Esophagus muscularis mucosa (tissue), 4 donors: ENCODE results near the gene LRRC8E. TPM values are rescaled to one million over a fixed set of nuclear protein-coding genes. Genes with fewer than 3 reads are reported as not detected.

ENCODE experiments used
- DNase-seq: peaks from one replicate; pipeline ENCODE4 v3.0.0-alpha.2; 2017; ENCODE audit errors: extremely low spot score
- H3K27ac ChIP-seq, 4 donors: fragments of 200-600 bp; sonication (generic); replicated peaks in 1 of 4; 1 replicate in 3 of 4; 2 replicates in 1 of 4; pipeline ENCODE4 v1.5.1; 2016 to 2019; ENCODE audit warnings: mild to moderate bottlenecking in 1 of 4
- H3K27me3 ChIP-seq, 4 donors: fragments of 200-600 bp; sonication (generic); one replicate each; pipeline versions ENCODE4 v1.5.1 to v1.6.0; 2016 to 2019
- H3K36me3 ChIP-seq, 4 donors: fragments of 200-600 bp; sonication (generic); one replicate each; pipeline ENCODE4 v1.5.1; 2016 to 2019
- H3K4me1 ChIP-seq, 4 donors: fragments of 200-600 bp; sonication (generic); one replicate each; pipeline ENCODE4 v1.5.1; 2016 to 2019
- H3K4me3 ChIP-seq, 4 donors: fragments of 200-600 bp; sonication (generic); 1 replicate in 2 of 4; 2 replicates in 2 of 4; pipeline ENCODE4 v1.5.1; 2016 to 2019; ENCODE audit warnings: mild to moderate bottlenecking in 4 of 4, moderate library complexity in 1 of 4
- H3K9me3 ChIP-seq, 4 donors: fragments of 200-600 bp; sonication (generic); 1 replicate in 3 of 4; 2 replicates in 1 of 4; pipeline ENCODE4 v1.5.1; 2016 to 2019
- CTCF ChIP-seq, 3 experiments: fragments of 200-600 bp in 2 of 3; fragments of 450-650 bp in 1 of 3; sonication (generic) in 2 of 3; IDR thresholded peaks; one replicate each; pipeline ENCODE4 v1.5.1; 2017 to 2019; ENCODE audit warnings: antibody characterized with exemption in 3 of 3, mild to moderate bottlenecking in 2 of 3, moderate library complexity in 1 of 3
- EP300 ChIP-seq: sonication (generic); formaldehyde crosslinking; IDR thresholded peaks from one replicate; pipeline ENCODE4 v1.6.1; 2017; ENCODE audit warnings: antibody characterized with exemption
- POLR2A ChIP-seq: fragments of 450-650 bp; IDR thresholded peaks from one replicate; pipeline ENCODE4 v1.6.1; 2017; ENCODE audit warnings: antibody characterized with exemption, moderate library complexity, mild to moderate bottlenecking, low read depth
- POLR2AphosphoS5 ChIP-seq, 2 donors: sonication (generic); formaldehyde crosslinking; IDR thresholded peaks; one replicate each; pipeline ENCODE4 v1.6.1; 2017; ENCODE audit warnings: antibody characterized with exemption in 2 of 2
- WGBS: methylation state at CpG from one replicate; pipeline ENCODE4 v1.1.5; 2018; 5-methylcytosine and 5-hydroxymethylcytosine counted together
- intact Hi-C: fragments of 100-400 bp; cut with DNase I; formaldehyde crosslinking; loops from one replicate; pipeline ENCODE4 v1.15.1; 2023
- total RNA-seq, 4 donors: library from RNA; depleted of rRNA; stranded (reverse); fragments of >200 nt; gene quantifications; one replicate each; pipeline versions ENCODE4 v1.1.0 to v1.2.1, GENCODE V29; 2016

The LRRC8E gene
- total RNA-seq, 4 donors from 2014 or later: 0.33 to 1.0 (median 0.46) TPM; not detected in 1

- intact Hi-C loops: loop anchor here (5.0 kb wide), 1 partner anchor 35 kb away; no protein-coding TSS in a partner anchor
- Histone ChIP-seq H3K36me3 (no peaks in the 10 kb centered on the region), H3K4me1 (no peaks in the 10 kb centered on the region), H3K9me3 (no peaks in the 10 kb centered on the region), H3K27ac (no peak overlapping the region), H3K4me3 (no peak overlapping the region), H3K27me3 (peaks cover 0 to 43% (median 4%) of the 10 kb centered on the region in 4 donors)
- 87% methylated on average over 11 of the region's 11 CpGs for WGBS
- TF ChIP-seq CTCF (IDR thresholded peaks at IDR 0.05) (no peak), POLR2AphosphoS5 (IDR thresholded peaks at IDR 0.05) (no peak), EP300 (no peak), POLR2A (no peak)
- no peak for DNase-seq
These were observed 9.0 kb downstream of the LRRC8E start for GRCh38 chr19:7897292-7897691.

- 95% methylated on average over 16 of the region's 16 CpGs for WGBS
- TF ChIP-seq EP300: no peak
- no peak for TF ChIP-seq POLR2A
- Histone ChIP-seq H3K9me3 (no peaks in the 10 kb centered on the region), H3K4me1 (peaks cover 7 to 10% (median 8%) of the 10 kb centered on the region in 4 donors), H3K27ac (no peak overlapping the region), H3K27me3 (peaks cover 0 to 26% (median 2%) of the 10 kb centered on the region in 4 donors), H3K4me3 (no peak overlapping the region), H3K36me3 (no peaks in the 10 kb centered on the region)
- DNase-seq: no peak
- intact Hi-C loops: loop anchor here (5.0 kb wide), 1 partner anchor 37 kb away; no protein-coding TSS in a partner anchor
These were observed 10.7 kb downstream of the LRRC8E start for GRCh38 chr19:7898967-7899366.

- Histone ChIP-seq H3K27ac (no peak overlapping the region), H3K27me3 (peaks cover 0 to 17% (median 0%) of the 10 kb centered on the region in 4 donors), H3K4me1 (peaks cover 11 to 16% (median 15%) of the 10 kb centered on the region in 4 donors), H3K9me3 (no peaks in the 10 kb centered on the region), H3K4me3 (no peak overlapping the region), H3K36me3 (peaks cover 0 to under 1% (median 0%) of the 10 kb centered on the region in 4 donors)
- intact Hi-C loops: loop anchor here (5.0 kb wide), 1 partner anchor 38 kb away; no protein-coding TSS in a partner anchor
- WGBS: 86% methylated on average over 26 of the region's 34 CpGs
- no peak for TF ChIP-seq POLR2AphosphoS5 (IDR thresholded peaks at IDR 0.05)
- TF ChIP-seq CTCF (IDR thresholded peaks at IDR 0.05): no peak
- no peak for TF ChIP-seq POLR2A
- DNase-seq: no peak
These were observed 11.6 kb downstream of the LRRC8E start for GRCh38 chr19:7899751-7900378.

- intact Hi-C loops: no loop called here
- 83% methylated on average over 17 of the region's 21 CpGs for WGBS
These were observed 12.1 kb downstream of the LRRC8E start for GRCh38 chr19:7900401-7900870.

More at GRCh38 chr19:7900401-7900870, 12.1 kb downstream of the LRRC8E start:
- Histone ChIP-seq H3K27me3 (peaks cover 0 to 11% (median 0%) of the 10 kb centered on the region in 4 donors), H3K9me3 (no peaks in the 10 kb centered on the region), H3K4me3 (no peak overlapping the region), H3K36me3 (peaks cover 0 to 6% (median 1%) of the 10 kb centered on the region in 4 donors), H3K27ac (no peak overlapping the region), H3K4me1 (peaks cover 17 to 22% (median 21%) of the 10 kb centered on the region in 4 donors)
- no peak for TF ChIP-seq EP300
- no peak for TF ChIP-seq CTCF (IDR thresholded peaks at IDR 0.05)
- no peak for TF ChIP-seq POLR2A
- TF ChIP-seq POLR2AphosphoS5 (IDR thresholded peaks at IDR 0.05): no peak
- no peak for DNase-seq
